Upper lobe of right lung (tissue), 1 donor: ENCODE results near the gene MRPL44. TPM values are rescaled to one million over a fixed set of nuclear protein-coding genes. Genes with fewer than 3 reads are reported as not detected.

Experiments used
- ATAC-seq: fragments of 200-7000 bp; cut with Tn5 transposase; one replicate; pipeline ENCODE4 v1.9.1; 2020; ENCODE audit warnings: mild to moderate bottlenecking, moderate library complexity
- DNase-seq: peaks from one replicate; pipeline ENCODE4 v3.0.0-alpha.2; 2020
- H3K27ac ChIP-seq: fragments of 200-600 bp; one replicate; pipeline ENCODE4 v1.8.0; 2022
- H3K27me3 ChIP-seq: fragments of 200-600 bp; one replicate; pipeline ENCODE4 v1.8.0; 2022; ENCODE audit warnings: mild to moderate bottlenecking
- H3K36me3 ChIP-seq: fragments of 200-600 bp; one replicate; pipeline ENCODE4 v1.8.0; 2022
- H3K4me1 ChIP-seq: fragments of 200-600 bp; one replicate; pipeline ENCODE4 v1.8.0; 2022
- H3K4me3 ChIP-seq: fragments of 200-600 bp; one replicate; pipeline ENCODE4 v1.8.0; 2022; ENCODE audit warnings: mild to moderate bottlenecking
- H3K9me3 ChIP-seq: fragments of 200-600 bp; one replicate; pipeline ENCODE4 v1.8.0; 2022
- CTCF ChIP-seq: fragments of 200-600 bp; IDR thresholded peaks from one replicate; pipeline ENCODE4 v1.8.0; 2022; ENCODE audit warnings: antibody characterized with exemption
- intact Hi-C: fragments of 100-400 bp; cut with DNase I; formaldehyde crosslinking; loops from one replicate; pipeline ENCODE4 v1.11.0; 2022
- total RNA-seq: library from RNA; stranded (reverse); fragmentation: NEBNext Ultra II Directional; extraction: Animal tissue kit (Norgen Biotek cat#: 25700); gene quantifications from one replicate; pipeline ENCODE4 v1.2.1, GENCODE V29; 2021
- donor health status: DM: no; HTN: yes; CAD: no; lungs with severe emphysema.

The MRPL44 gene
- total RNA-seq, 1 donor from 2014 or later, result 18.9 TPM

GRCh38 chr2:224016963-224017362 is 59.7 kb downstream of the MRPL44 start:
- ATAC-seq (no peak), DNase-seq (no peak)
- Histone ChIP-seq H3K4me3 (no peak overlapping the region), H3K27ac (no peak overlapping the region), H3K9me3 (no peaks in the 10 kb centered on the region), H3K36me3 (no peaks in the 10 kb centered on the region), H3K4me1 (no peaks in the 10 kb centered on the region), H3K27me3 (no peaks in the 10 kb centered on the region)
- no peak for TF ChIP-seq CTCF
- intact Hi-C loops, result no loop called here

Other genes with a start within 250 kb of the MRPL44 start
- 16.8 TPM for gene AP1S3, start 119.9 kb upstream of the MRPL44 start, total RNA-seq
- gene WDFY1, start 12.1 kb upstream of the MRPL44 start, total RNA-seq, result 50.1 TPM
- 7.3 TPM for gene SERPINE2, start 81.8 kb downstream of the MRPL44 start, total RNA-seq